Endothelial cell of umbilical vein (primary cell): Measurements from ENCODE around the gene DECR2. TPM values are rescaled to one million over a fixed set of nuclear protein-coding genes. Genes with fewer than 3 reads are reported as not detected.

ENCODE experiments used
- BruUV-seq: library from RNA; stranded (reverse); fragments of 400-500 nt; replicated peaks from 2 replicates; lab custom pipeline; 2021; lab: Mats Ljungman, UMichigan
- CTCF ChIA-PET: fragments of 300-600, 350-600 bp; sonication (Branson Sonifier 250); formaldehyde crosslinking; loops from one replicate; lab custom pipeline; 2021; ENCODE audit warnings: antibody characterized with exemption, inconsistent platforms; lab: Charles Lee
- POLR2A ChIA-PET: fragments of 300-600, 350-600 bp; sonication (Branson Sonifier 250); formaldehyde crosslinking; loops from one replicate; lab custom pipeline; 2021; ENCODE audit warnings: antibody characterized with exemption, inconsistent platforms; lab: Charles Lee
- DNase-seq: peaks from one replicate; pipeline ENCODE4 v3.0.0-alpha.2; 2011; ENCODE audit warnings: low read depth, low spot score
- FAIRE-seq: peaks from 2 replicates; lab custom pipeline; 2011; peaks lifted over from hg19 to GRCh38; lab: Jason Lieb, UNC
- H2AFZ ChIP-seq: 2 replicates; pipeline ENCODE4 v1.6.0; 2012; ENCODE audit warnings: low read depth, low read length, control low read depth, inconsistent platforms
- H3K27ac ChIP-seq: 2 replicates; pipeline ENCODE4 v1.5.1; 2011; ENCODE audit warnings: low read depth, mild to moderate bottlenecking, control low read depth, low read length, moderate library complexity; ENCODE audit not compliant: insufficient read depth
- H3K27me3 ChIP-seq, 2 experiments: 2 replicates each; pipeline versions ENCODE4 v1.6.0 to v1.6.1; 2011; ENCODE audit warnings: low read length in 2 of 2, mixed read lengths in 1 of 2; ENCODE audit not compliant: control insufficient read depth in 2 of 2, insufficient read depth in 2 of 2
- H3K36me3 ChIP-seq, 2 experiments: 2 replicates in 1 of 2; 3 replicates in 1 of 2; pipeline ENCODE4 v1.5.1; 2011; ENCODE audit warnings: low read length in 2 of 2, mild to moderate bottlenecking in 1 of 2, moderate library complexity in 1 of 2; ENCODE audit not compliant: control insufficient read depth in 2 of 2, insufficient read depth in 2 of 2; ENCODE audit errors: extremely low read depth in 1 of 2
- H3K4me1 ChIP-seq: 3 replicates; pipeline ENCODE4 v1.5.1; 2011; ENCODE audit warnings: mild to moderate bottlenecking, low read length; ENCODE audit not compliant: control insufficient read depth, insufficient read depth; ENCODE audit errors: extremely low read depth
- H3K4me2 ChIP-seq: 2 replicates; pipeline ENCODE4 v1.6.1; 2011; ENCODE audit warnings: low read length, control low read depth, mixed read lengths; ENCODE audit not compliant: insufficient read depth
- H3K4me3 ChIP-seq, 3 experiments: fragments of 200-600 bp in 1 of 3; sonication (generic), shearing (Covaris generic) in 1 of 3; replicated peaks in 1 of 3; 2 replicates each; pipeline ENCODE4 v1.5.1; 2011 to 2016; ENCODE audit warnings: control low read depth in 3 of 3, low read length in 3 of 3, mild to moderate bottlenecking in 2 of 3, inconsistent platforms in 1 of 3, low read depth in 1 of 3, moderate library complexity in 1 of 3; ENCODE audit not compliant: insufficient read depth in 1 of 3
- H3K79me2 ChIP-seq: 2 replicates; pipeline ENCODE4 v1.6.0; 2012; ENCODE audit warnings: low read length, inconsistent platforms; ENCODE audit not compliant: control insufficient read depth, insufficient read depth
- H3K9ac ChIP-seq: replicated peaks from 2 replicates; pipeline ENCODE3; 2011; ENCODE audit warnings: low read length, control low read depth; ENCODE audit not compliant: insufficient read depth; ENCODE audit errors: extremely low read depth
- H3K9me1 ChIP-seq: replicated peaks from 3 replicates; pipeline ENCODE4 v1.6.0; 2011; ENCODE audit warnings: mild to moderate bottlenecking, low read length; ENCODE audit not compliant: control insufficient read depth, insufficient read depth; ENCODE audit errors: extremely low read depth
- H3K9me3 ChIP-seq: replicated peaks from 2 replicates; pipeline ENCODE4 v1.5.1; 2012; ENCODE audit warnings: low read length, inconsistent platforms; ENCODE audit not compliant: control insufficient read depth, insufficient read depth
- H4K20me1 ChIP-seq: replicated peaks from 2 replicates; pipeline ENCODE3; 2011; ENCODE audit warnings: mild to moderate bottlenecking, low read length; ENCODE audit not compliant: control insufficient read depth, insufficient read depth; ENCODE audit errors: extremely low read depth
- EZH2 ChIP-seq: IDR thresholded peaks from 2 replicates; pipeline ENCODE4 v1.6.1; 2012; ENCODE audit warnings: borderline replicate concordance, low read depth, mild to moderate bottlenecking, moderate library complexity, low read length, inconsistent platforms; ENCODE audit not compliant: severe bottlenecking
- FOS ChIP-seq: IDR thresholded peaks from 2 replicates; pipeline ENCODE4 v1.6.1; 2011; ENCODE audit warnings: mild to moderate bottlenecking, low read length, moderate library complexity, borderline replicate concordance; ENCODE audit not compliant: insufficient read depth
- GATA2 ChIP-seq: IDR thresholded peaks from 2 replicates; pipeline ENCODE4 v1.7.0; 2011; ENCODE audit warnings: low read depth, mild to moderate bottlenecking, moderate library complexity, mixed read lengths, low read length; ENCODE audit not compliant: insufficient read length, insufficient read depth
- JUN ChIP-seq: IDR thresholded peaks from 2 replicates; pipeline ENCODE4 v1.6.1; 2011; ENCODE audit warnings: borderline replicate concordance, low read depth; ENCODE audit not compliant: insufficient read length, insufficient read depth
- MYC ChIP-seq: IDR thresholded peaks from one replicate; pipeline ENCODE4 v1.6.1; 2011; ENCODE audit warnings: mild to moderate bottlenecking, low read depth, low read length
- POLR2A ChIP-seq: IDR thresholded peaks from 2 replicates; pipeline ENCODE4 v1.6.1; 2012; ENCODE audit warnings: low read depth, mild to moderate bottlenecking, control low read depth, low read length
- POLR2AphosphoS5 ChIP-seq: IDR thresholded peaks from 2 replicates; pipeline ENCODE4 v1.6.1; 2012; ENCODE audit warnings: low read depth, mild to moderate bottlenecking, control low read depth, low read length, moderate library complexity; ENCODE audit not compliant: insufficient read depth
- dilution Hi-C: fragments of 300-500 bp; cut with MboI; formaldehyde crosslinking; loops from one replicate; pipeline ENCODE4 v1.15.0; 2019; ENCODE audit warnings: low sequenced_read_pairs; ENCODE audit not compliant: extremely low pct_ligation_motif_present
- intact Hi-C: fragments of 100-400 bp; cut with micrococcal nuclease; formaldehyde crosslinking; loops from one replicate; pipeline ENCODE4 v1.10.0; 2022
- polyA plus RNA-seq, 4 experiments: library from polyadenylated mRNA; depleted of rRNA in 3 of 4; stranded (reverse) in 3 of 4; unstranded in 1 of 4; fragments of >200 nt; gene quantifications; 2 replicates each; pipeline versions ENCODE4 v1.2.1 to v1.2.3, GENCODE V29; 2011 to 2012; ENCODE audit warnings: missing spikeins in 1 of 4
- total RNA-seq: library from RNA; stranded (reverse); gene quantifications from 2 replicates; pipeline ENCODE4 v1.2.3, GENCODE V29; 2021
- TF ChIP-seq, protein P1 (sequence below): IDR thresholded peaks from 2 replicates; pipeline ENCODE4 v1.6.1; 2011; ENCODE audit not compliant: insufficient read depth, insufficient read length
- TF ChIP-seq, protein P2 (sequence below), 2 donors: IDR thresholded peaks; 1 replicate in 1 of 2; 2 replicates in 1 of 2; pipeline ENCODE4 v1.5.1; 2011; ENCODE audit warnings: low read length in 2 of 2, mild to moderate bottlenecking in 2 of 2, moderate library complexity in 2 of 2, control low read depth in 1 of 2, inconsistent platforms in 1 of 2, low read depth in 1 of 2; ENCODE audit not compliant: insufficient read depth in 1 of 2; ENCODE audit errors: extremely low read depth in 1 of 2

Gene DECR2
- total and polyA plus RNA-seq, 2 donors (not counting 3 experiments of a cell fraction or from before 2014, with no cell fraction given): 28.3 to 46.5 TPM

- Histone ChIP-seq H3K36me3 (peaks cover 2 to 34% of the 10 kb centered on the region in 2 experiments), H3K27ac (no peak overlapping the region), H3K4me2 (no peak overlapping the region), H3K9me1 (no peaks in the 10 kb centered on the region), H4K20me1 (no peaks in the 10 kb centered on the region), H3K79me2 (no peaks in the 10 kb centered on the region), H3K27me3 (no peaks in the 10 kb centered on the region), H2AFZ (no peak overlapping the region), H3K4me3 (no peak overlapping the region), H3K9me3 (no peaks in the 10 kb centered on the region), H3K4me1 (peaks cover 8% of the 10 kb centered on the region), H3K9ac (no peak overlapping the region)
- no TSS peak for BruUV-seq
- FAIRE-seq: no peak
- dilution Hi-C loops (no loop called here), intact Hi-C loops (no loop called here)
- CTCF ChIA-PET: no interaction called here
- TF ChIP-seq POLR2A: no peak
- TF ChIP-seq, protein P1, sequence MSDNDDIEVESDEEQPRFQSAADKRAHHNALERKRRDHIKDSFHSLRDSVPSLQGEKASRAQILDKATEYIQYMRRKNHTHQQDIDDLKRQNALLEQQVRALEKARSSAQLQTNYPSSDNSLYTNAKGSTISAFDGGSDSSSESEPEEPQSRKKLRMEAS: no peak
- no peak for TF ChIP-seq FOS
- no peak for TF ChIP-seq MYC
- no peak for TF ChIP-seq JUN
- no peak for TF ChIP-seq EZH2
- TF ChIP-seq POLR2AphosphoS5: no peak
- TF ChIP-seq GATA2: no peak
- TF ChIP-seq, protein P2, sequence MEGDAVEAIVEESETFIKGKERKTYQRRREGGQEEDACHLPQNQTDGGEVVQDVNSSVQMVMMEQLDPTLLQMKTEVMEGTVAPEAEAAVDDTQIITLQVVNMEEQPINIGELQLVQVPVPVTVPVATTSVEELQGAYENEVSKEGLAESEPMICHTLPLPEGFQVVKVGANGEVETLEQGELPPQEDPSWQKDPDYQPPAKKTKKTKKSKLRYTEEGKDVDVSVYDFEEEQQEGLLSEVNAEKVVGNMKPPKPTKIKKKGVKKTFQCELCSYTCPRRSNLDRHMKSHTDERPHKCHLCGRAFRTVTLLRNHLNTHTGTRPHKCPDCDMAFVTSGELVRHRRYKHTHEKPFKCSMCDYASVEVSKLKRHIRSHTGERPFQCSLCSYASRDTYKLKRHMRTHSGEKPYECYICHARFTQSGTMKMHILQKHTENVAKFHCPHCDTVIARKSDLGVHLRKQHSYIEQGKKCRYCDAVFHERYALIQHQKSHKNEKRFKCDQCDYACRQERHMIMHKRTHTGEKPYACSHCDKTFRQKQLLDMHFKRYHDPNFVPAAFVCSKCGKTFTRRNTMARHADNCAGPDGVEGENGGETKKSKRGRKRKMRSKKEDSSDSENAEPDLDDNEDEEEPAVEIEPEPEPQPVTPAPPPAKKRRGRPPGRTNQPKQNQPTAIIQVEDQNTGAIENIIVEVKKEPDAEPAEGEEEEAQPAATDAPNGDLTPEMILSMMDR (IDR thresholded peaks at IDR 0.05; ENCODE audit: extremely low read depth in 1 of 2, insufficient read depth in 1 of 2, low read depth in 1 of 2, low read length in 2 of 2): no peak
- no peak for DNase-seq
- POLR2A ChIA-PET: no interaction called here
Observed at GRCh38 chr16:368388-369158, 33.1 kb upstream of the DECR2 start.
